GM23338 (cell line): ENCODE data around the gene FHIT. TPM values are rescaled to one million over a fixed set of nuclear protein-coding genes. Genes with fewer than 3 reads are reported as not detected.

ENCODE experiments used
- ATAC-seq: fragments of 200-7000 bp; cut with Tn5 transposase; 3 replicates; pipeline ENCODE4 v1.9.1; 2020
- DNase-seq: peaks from one replicate; pipeline ENCODE4 v3.0.0-alpha.2; 2015; ENCODE audit warnings: low spot score
- H2AFZ ChIP-seq: fragments of 200-600 bp; sonication (generic); 2 replicates; pipeline ENCODE4 v1.8.0; 2016; ENCODE audit warnings: antibody characterized with exemption, mild to moderate bottlenecking, moderate library complexity
- H3F3A ChIP-seq: fragments of 200-600 bp; sonication (generic); replicated peaks from 2 replicates; pipeline ENCODE4 v1.8.0; 2017; ENCODE audit warnings: antibody characterized with exemption, mixed run types, low read depth
- H3K27ac ChIP-seq: fragments of 200-600 bp; sonication (generic); 2 replicates; pipeline ENCODE4 v1.6.1; 2016; ENCODE audit warnings: low read depth
- H3K27me3 ChIP-seq: fragments of 200-600 bp; sonication (generic); 2 replicates; pipeline ENCODE4 v1.8.0; 2016; ENCODE audit warnings: mild to moderate bottlenecking, mixed run types, moderate library complexity; ENCODE audit not compliant: insufficient read depth
- H3K36me3 ChIP-seq: fragments of 200-600 bp; sonication (generic); 2 replicates; pipeline ENCODE4 v1.8.0; 2016; ENCODE audit warnings: mild to moderate bottlenecking; ENCODE audit not compliant: insufficient read depth
- H3K4me1 ChIP-seq: fragments of 200-600 bp; sonication (generic); 2 replicates; pipeline ENCODE4 v1.8.0; 2016; ENCODE audit warnings: mild to moderate bottlenecking, moderate library complexity; ENCODE audit not compliant: insufficient read depth
- H3K4me2 ChIP-seq: fragments of 200-600 bp; sonication (generic); 2 replicates; pipeline ENCODE4 v1.7.1; 2017; ENCODE audit warnings: mixed run types
- H3K4me3 ChIP-seq: fragments of 200-600 bp; sonication (generic); 2 replicates; pipeline ENCODE4 v1.6.1; 2016; ENCODE audit warnings: mixed run types
- H3K79me2 ChIP-seq: fragments of 200-600 bp; sonication (generic); replicated peaks from 2 replicates; pipeline ENCODE4 v1.8.0; 2017; ENCODE audit warnings: mild to moderate bottlenecking; ENCODE audit not compliant: insufficient read depth
- H3K9me2 ChIP-seq: fragments of 200-600 bp; sonication (generic); 2 replicates; pipeline ENCODE4 v1.8.0; 2017; ENCODE audit not compliant: insufficient read depth
- H4K20me1 ChIP-seq: fragments of 200-600 bp; sonication (generic); replicated peaks from 2 replicates; pipeline ENCODE4 v1.8.0; 2017; ENCODE audit warnings: mild to moderate bottlenecking; ENCODE audit not compliant: insufficient read depth
- H3K27ac Mint-ChIP-seq: 2 replicates; pipeline ENCODE4 v1.8.0; 2020; ENCODE audit warnings: inconsistent platforms, mild to moderate bottlenecking, moderate library complexity, mixed read lengths
- H3K27me3 Mint-ChIP-seq: 3 replicates; pipeline ENCODE4 v1.8.0; 2022; ENCODE audit warnings: low read depth, mild to moderate bottlenecking, moderate library complexity, mixed read lengths, inconsistent platforms; ENCODE audit not compliant: insufficient read depth, poor library complexity
- H3K36me3 Mint-ChIP-seq: 3 replicates; pipeline ENCODE4 v1.8.0; 2021; ENCODE audit warnings: low read depth, mild to moderate bottlenecking, inconsistent platforms, moderate library complexity, mixed read lengths
- H3K4me1 Mint-ChIP-seq: 3 replicates; pipeline ENCODE4 v1.8.0; 2020; ENCODE audit warnings: mild to moderate bottlenecking, inconsistent platforms, mixed read lengths
- H3K4me3 Mint-ChIP-seq: 3 replicates; pipeline ENCODE4 v1.8.0; 2021; ENCODE audit warnings: moderate library complexity, mild to moderate bottlenecking, inconsistent platforms, mixed read lengths
- H3K9me3 Mint-ChIP-seq: 3 replicates; pipeline ENCODE4 v1.8.0; 2020; ENCODE audit warnings: moderate library complexity, mild to moderate bottlenecking, inconsistent platforms, mixed read lengths
- CREB1 ChIP-seq: fragments of 250-450 bp; sonication (Bioruptor Pico); IDR thresholded peaks from 2 replicates; pipeline ENCODE4 v1.5.0; 2020; ENCODE audit warnings: low read depth, mild to moderate bottlenecking, moderate library complexity
- EZH2phosphoT487 ChIP-seq: fragments of 200-600 bp; sonication (generic); IDR thresholded peaks from one replicate; pipeline ENCODE4 v1.8.1; 2018; ENCODE audit warnings: antibody characterized with exemption; ENCODE audit not compliant: unreplicated experiment
- STAT1 ChIP-seq: IDR thresholded peaks from one replicate; pipeline ENCODE4 v1.6.1; 2016; ENCODE audit warnings: antibody characterized with exemption; ENCODE audit not compliant: unreplicated experiment
- ZNF114 ChIP-seq: fragments of 250-450 bp; sonication (Bioruptor Pico); IDR thresholded peaks from 2 replicates; pipeline ENCODE4 v1.5.0; 2020; ENCODE audit warnings: mild to moderate bottlenecking, moderate library complexity
- ZNF331 ChIP-seq: fragments of 250-450 bp; sonication (Bioruptor Pico); IDR thresholded peaks from 2 replicates; pipeline ENCODE4 v1.5.0; 2020; ENCODE audit warnings: low read depth, mild to moderate bottlenecking, moderate library complexity
- polyA plus RNA-seq: library from polyadenylated mRNA; unstranded; fragments of >200 nt; fragmentation: Nextera tagmentation; extraction: Ambion mirVana; gene quantifications from 2 replicates; pipeline ENCODE4 v1.2.1, GENCODE V29; 2016
- total RNA-seq: library from RNA; depleted of rRNA; stranded (reverse); fragments of >200 nt; shearing (Covaris generic); gene quantifications from 2 replicates; pipeline ENCODE4 v1.2.3, GENCODE V29; 2014
- TF ChIP-seq, protein P1 (sequence below), 2 experiments: fragments of 200-600 bp in 1 of 2; sonication (generic) in 1 of 2; conservative IDR thresholded peaks; 2 replicates each; pipeline versions ENCODE4 v1.5.1 to v1.6.1; 2016 to 2017; ENCODE audit warnings: antibody characterized with exemption in 2 of 2, low read depth in 2 of 2, mild to moderate bottlenecking in 2 of 2, moderate library complexity in 1 of 2
- TF ChIP-seq, protein P2 (sequence below): IDR thresholded peaks from 2 replicates; pipeline ENCODE4 v1.6.1; 2016; ENCODE audit warnings: antibody characterized with exemption
- TF ChIP-seq, protein P3 (sequence below): IDR thresholded peaks from one replicate; pipeline ENCODE4 v1.6.1; 2018; ENCODE audit warnings: antibody characterized with exemption; ENCODE audit not compliant: unreplicated experiment

The FHIT gene
- total and polyA plus RNA-seq, 2 experiments from 2014 or later: 3.0 to 8.3 TPM

DNA sequence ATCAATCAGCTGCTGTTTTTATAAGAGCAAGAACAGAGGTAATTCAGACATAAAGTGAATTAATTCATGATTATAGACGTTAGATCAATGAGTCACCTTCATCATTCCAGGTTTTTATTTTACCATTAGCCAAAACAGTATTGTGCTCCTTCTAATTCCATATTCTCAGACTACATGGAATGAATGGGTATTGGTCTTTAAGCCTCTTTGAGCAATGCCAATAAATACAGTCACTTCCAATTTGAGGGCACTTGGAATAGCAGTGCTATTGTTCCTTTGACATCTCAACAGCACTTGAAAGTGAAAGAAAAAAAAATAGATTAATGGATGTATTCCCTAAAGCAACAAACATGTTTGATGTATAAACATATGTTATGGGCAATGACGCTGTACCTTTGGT lies 1370.5 kb downstream of the FHIT start (continued):
- no peak for TF ChIP-seq ZNF114
- TF ChIP-seq CREB1 (CRISPR knock-in tag): no peak
- TF ChIP-seq, protein P1, sequence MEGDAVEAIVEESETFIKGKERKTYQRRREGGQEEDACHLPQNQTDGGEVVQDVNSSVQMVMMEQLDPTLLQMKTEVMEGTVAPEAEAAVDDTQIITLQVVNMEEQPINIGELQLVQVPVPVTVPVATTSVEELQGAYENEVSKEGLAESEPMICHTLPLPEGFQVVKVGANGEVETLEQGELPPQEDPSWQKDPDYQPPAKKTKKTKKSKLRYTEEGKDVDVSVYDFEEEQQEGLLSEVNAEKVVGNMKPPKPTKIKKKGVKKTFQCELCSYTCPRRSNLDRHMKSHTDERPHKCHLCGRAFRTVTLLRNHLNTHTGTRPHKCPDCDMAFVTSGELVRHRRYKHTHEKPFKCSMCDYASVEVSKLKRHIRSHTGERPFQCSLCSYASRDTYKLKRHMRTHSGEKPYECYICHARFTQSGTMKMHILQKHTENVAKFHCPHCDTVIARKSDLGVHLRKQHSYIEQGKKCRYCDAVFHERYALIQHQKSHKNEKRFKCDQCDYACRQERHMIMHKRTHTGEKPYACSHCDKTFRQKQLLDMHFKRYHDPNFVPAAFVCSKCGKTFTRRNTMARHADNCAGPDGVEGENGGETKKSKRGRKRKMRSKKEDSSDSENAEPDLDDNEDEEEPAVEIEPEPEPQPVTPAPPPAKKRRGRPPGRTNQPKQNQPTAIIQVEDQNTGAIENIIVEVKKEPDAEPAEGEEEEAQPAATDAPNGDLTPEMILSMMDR (conservative IDR thresholded peaks at IDR 0.05; ENCODE audit: low read depth in 2 of 2): no peak
- TF ChIP-seq STAT1: no peak
- TF ChIP-seq, protein P2, sequence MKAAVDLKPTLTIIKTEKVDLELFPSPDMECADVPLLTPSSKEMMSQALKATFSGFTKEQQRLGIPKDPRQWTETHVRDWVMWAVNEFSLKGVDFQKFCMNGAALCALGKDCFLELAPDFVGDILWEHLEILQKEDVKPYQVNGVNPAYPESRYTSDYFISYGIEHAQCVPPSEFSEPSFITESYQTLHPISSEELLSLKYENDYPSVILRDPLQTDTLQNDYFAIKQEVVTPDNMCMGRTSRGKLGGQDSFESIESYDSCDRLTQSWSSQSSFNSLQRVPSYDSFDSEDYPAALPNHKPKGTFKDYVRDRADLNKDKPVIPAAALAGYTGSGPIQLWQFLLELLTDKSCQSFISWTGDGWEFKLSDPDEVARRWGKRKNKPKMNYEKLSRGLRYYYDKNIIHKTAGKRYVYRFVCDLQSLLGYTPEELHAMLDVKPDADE: no peak

DNA sequence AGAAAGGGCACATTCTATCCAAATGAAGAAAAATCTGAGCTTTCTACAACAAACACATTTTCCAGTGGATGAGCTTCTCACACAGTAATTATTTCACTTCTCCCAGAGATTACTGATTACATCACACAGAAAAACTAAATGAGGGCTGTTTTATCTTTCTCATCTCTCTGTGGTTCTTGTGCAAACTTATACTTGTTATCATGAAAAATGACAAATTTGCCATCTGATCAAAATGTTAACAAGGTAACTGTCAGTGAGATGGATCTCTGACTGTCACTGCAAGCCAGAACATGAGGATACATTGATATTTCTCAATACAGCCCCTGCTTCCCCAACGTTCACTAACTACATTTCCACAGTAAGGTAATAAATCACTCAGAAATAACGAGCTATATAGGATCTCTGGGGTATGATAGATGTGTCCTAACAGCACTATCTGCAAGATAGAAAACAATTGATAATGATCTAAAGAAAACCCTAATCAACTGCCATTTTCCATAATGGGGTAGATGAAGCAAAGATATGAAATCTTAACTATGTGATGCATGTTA lies 1372.1 kb downstream of the FHIT start:
- Histone ChIP-seq H4K20me1 (no peaks in the 10 kb centered on the region), H3K4me2 (no peak overlapping the region), H3K9me2 (0 out of 2 replicates have a peak, but pooled peaks cover 6% of the 10 kb centered on the region), H3K36me3 (no peaks in the 10 kb centered on the region), H3K4me1 (no peaks in the 10 kb centered on the region), H3K27ac (no peak overlapping the region), H3F3A (no peaks in the 10 kb centered on the region), H3K79me2 (no peaks in the 10 kb centered on the region), H2AFZ (no peak overlapping the region), H3K4me3 (no peak overlapping the region), H3K27me3 (no peaks in the 10 kb centered on the region)
- Mint-ChIP-seq H3K27me3 (peaks cover 2% of the 10 kb centered on the region), H3K4me3 (no peak overlapping the region), H3K9me3 (no peaks in the 10 kb centered on the region), H3K4me1 (peaks cover 12% of the 10 kb centered on the region; the same call in 2 of the 3 replicates), H3K27ac (no peak overlapping the region), H3K36me3 (no peaks in the 10 kb centered on the region)
- ATAC-seq (no peak), DNase-seq (no peak)
- TF ChIP-seq EZH2phosphoT487: no peak
- no peak for TF ChIP-seq ZNF331 (CRISPR knock-in tag)
- TF ChIP-seq ZNF114: no peak
- TF ChIP-seq, protein P3, sequence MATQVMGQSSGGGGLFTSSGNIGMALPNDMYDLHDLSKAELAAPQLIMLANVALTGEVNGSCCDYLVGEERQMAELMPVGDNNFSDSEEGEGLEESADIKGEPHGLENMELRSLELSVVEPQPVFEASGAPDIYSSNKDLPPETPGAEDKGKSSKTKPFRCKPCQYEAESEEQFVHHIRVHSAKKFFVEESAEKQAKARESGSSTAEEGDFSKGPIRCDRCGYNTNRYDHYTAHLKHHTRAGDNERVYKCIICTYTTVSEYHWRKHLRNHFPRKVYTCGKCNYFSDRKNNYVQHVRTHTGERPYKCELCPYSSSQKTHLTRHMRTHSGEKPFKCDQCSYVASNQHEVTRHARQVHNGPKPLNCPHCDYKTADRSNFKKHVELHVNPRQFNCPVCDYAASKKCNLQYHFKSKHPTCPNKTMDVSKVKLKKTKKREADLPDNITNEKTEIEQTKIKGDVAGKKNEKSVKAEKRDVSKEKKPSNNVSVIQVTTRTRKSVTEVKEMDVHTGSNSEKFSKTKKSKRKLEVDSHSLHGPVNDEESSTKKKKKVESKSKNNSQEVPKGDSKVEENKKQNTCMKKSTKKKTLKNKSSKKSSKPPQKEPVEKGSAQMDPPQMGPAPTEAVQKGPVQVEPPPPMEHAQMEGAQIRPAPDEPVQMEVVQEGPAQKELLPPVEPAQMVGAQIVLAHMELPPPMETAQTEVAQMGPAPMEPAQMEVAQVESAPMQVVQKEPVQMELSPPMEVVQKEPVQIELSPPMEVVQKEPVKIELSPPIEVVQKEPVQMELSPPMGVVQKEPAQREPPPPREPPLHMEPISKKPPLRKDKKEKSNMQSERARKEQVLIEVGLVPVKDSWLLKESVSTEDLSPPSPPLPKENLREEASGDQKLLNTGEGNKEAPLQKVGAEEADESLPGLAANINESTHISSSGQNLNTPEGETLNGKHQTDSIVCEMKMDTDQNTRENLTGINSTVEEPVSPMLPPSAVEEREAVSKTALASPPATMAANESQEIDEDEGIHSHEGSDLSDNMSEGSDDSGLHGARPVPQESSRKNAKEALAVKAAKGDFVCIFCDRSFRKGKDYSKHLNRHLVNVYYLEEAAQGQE: no peak
- TF ChIP-seq STAT1: no peak
- TF ChIP-seq CREB1 (CRISPR knock-in tag): no peak
